ENCODE measurements around the gene ALX4.

The ALX4 gene

DNA sequence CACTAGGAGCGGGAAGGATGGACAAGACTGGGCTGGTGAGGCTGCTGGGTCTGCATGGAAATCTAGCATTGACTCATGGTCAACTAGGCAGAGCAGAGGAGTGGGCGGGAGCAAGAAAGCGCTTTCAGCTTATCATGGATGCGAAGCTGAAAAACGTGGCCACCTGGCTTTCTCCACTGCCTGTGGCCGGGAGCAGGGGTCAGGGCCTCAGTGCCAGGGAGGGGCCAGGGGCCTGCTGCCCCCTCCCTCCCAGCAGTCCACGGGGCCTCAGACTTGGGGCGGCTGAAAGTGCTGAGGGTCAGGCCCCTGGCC is 45.5 kb downstream of the ALX4 start:
- no peak overlapping the region for H3K4me2 ChIP-seq (ENCODE audit: low read length)
- no peak overlapping the region for H3K14ac ChIP-seq (ENCODE audit: low read length)
- no peak overlapping the region for H3K27ac ChIP-seq (ENCODE audit: low read depth, low read length)
- no peak overlapping the region for H3K4ac ChIP-seq (ENCODE audit: low read depth, low read length)
- H3K27me3 ChIP-seq (ENCODE audit: insufficient read depth, low read length), result no peaks in the 10 kb centered on the region
- H3K9me3 ChIP-seq (ENCODE audit: insufficient read depth, low read depth, low read length), result no peaks in the 10 kb centered on the region
- H2AK5ac ChIP-seq (ENCODE audit: low read length), result no peak overlapping the region
- H3K9ac ChIP-seq (ENCODE audit: low read length), result no peak overlapping the region
- no peak overlapping the region for H3K18ac ChIP-seq (ENCODE audit: low read length)
- H2BK5ac ChIP-seq (ENCODE audit: low read depth, low read length, poor library complexity), result no peak overlapping the region
- no peak overlapping the region for H4K8ac ChIP-seq (ENCODE audit: low read depth, low read length)
- no peaks in the 10 kb centered on the region for H3K4me1 ChIP-seq (ENCODE audit: control insufficient read depth in 1 of 2, insufficient read depth in 2 of 2, low read length in 2 of 2)
- WGBS (ENCODE audit: extremely low coverage, insufficient coverage, insufficient read length), result no CpG with 5 or more reads among the region's 8 CpGs
- no peak overlapping the region for H2AFZ ChIP-seq (ENCODE audit: insufficient read depth, low read length, poor library complexity)
- no peaks in the 10 kb centered on the region for H3K79me1 ChIP-seq (ENCODE audit: low read length)
- H2BK120ac ChIP-seq (ENCODE audit: insufficient read depth, low read length, poor library complexity), result no peak overlapping the region
- H3K36me3 ChIP-seq (ENCODE audit: control insufficient read depth in 1 of 2, insufficient read depth in 2 of 2, low read length in 2 of 2), result no peaks in the 10 kb centered on the region
- H3K4me3 ChIP-seq (ENCODE audit: low read depth, low read length), result no peak overlapping the region
- no peak overlapping the region for H3K23ac ChIP-seq (ENCODE audit: low read length)
- no peak overlapping the region for H4K12ac ChIP-seq (ENCODE audit: low read depth, low read length)
- H2BK12ac ChIP-seq (ENCODE audit: low read length), result no peak overlapping the region
- H4K91ac ChIP-seq (ENCODE audit: low read depth, low read length), result no peak overlapping the region
- H3K79me2 ChIP-seq (ENCODE audit: control insufficient read depth, insufficient read depth, low read length, poor library complexity), result no peaks in the 10 kb centered on the region
- DNase-seq, result no peak

DNA sequence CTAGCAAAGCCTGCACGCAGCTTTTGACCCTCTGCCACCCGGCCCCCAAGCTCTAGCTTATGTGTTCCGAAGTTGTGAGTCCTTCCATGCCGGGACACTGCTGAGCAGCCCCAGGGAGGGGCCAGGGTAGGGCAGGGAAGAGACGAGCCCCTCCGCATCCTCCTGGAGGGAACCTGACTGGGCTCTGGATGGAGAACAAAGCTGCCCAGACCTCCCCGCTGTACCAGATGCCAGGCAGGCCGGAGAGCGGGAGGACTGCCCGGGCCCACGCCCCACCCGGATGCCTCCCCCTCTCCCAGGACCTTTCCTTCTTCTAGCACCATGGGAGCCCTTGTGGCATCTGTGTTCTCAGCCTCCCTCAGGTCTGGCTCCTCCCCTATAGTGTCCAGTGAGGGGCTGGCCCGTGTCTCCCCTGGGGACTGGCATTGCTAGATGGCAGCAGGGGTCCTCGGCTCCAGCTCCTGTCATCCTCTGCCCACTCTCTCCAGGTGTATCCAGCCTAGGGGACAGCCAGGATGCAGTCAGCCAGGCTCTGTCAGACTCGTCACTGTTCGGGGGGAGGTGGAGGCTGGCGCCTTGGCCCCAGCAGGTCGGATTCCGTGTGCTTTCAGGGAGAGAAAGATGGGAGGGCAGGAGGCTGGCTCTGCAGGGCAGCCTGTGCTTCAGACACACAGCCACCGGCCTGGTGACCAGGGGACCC is 46.1 kb downstream of the ALX4 start:
- H3K9ac ChIP-seq (ENCODE audit: low read length), result no peak overlapping the region
- H3K27ac ChIP-seq (ENCODE audit: low read depth, low read length), result no peak overlapping the region
- no peaks in the 10 kb centered on the region for H3K4me1 ChIP-seq (ENCODE audit: control insufficient read depth in 1 of 2, insufficient read depth in 2 of 2, low read length in 2 of 2)
- H3K14ac ChIP-seq (ENCODE audit: low read length), result no peak overlapping the region
- no peak overlapping the region for H3K4me2 ChIP-seq (ENCODE audit: low read length)
- H3K9me3 ChIP-seq (ENCODE audit: insufficient read depth, low read depth, low read length), result no peaks in the 10 kb centered on the region
- DNase-seq, result no peak
- no peak overlapping the region for H2BK12ac ChIP-seq (ENCODE audit: low read length)
- no peak overlapping the region for H2BK5ac ChIP-seq (ENCODE audit: low read depth, low read length, poor library complexity)
- no CpG with 5 or more reads among the region's 20 CpGs for WGBS (ENCODE audit: extremely low coverage, insufficient coverage, insufficient read length)
- H3K4ac ChIP-seq (ENCODE audit: low read depth, low read length), result no peak overlapping the region
- no peaks in the 10 kb centered on the region for H3K79me1 ChIP-seq (ENCODE audit: low read length)
- H4K12ac ChIP-seq (ENCODE audit: low read depth, low read length), result no peak overlapping the region
- H3K23ac ChIP-seq (ENCODE audit: low read length), result no peak overlapping the region
- H2AK5ac ChIP-seq (ENCODE audit: low read length), result no peak overlapping the region
- no peak overlapping the region for H2BK120ac ChIP-seq (ENCODE audit: insufficient read depth, low read length, poor library complexity)
- H3K27me3 ChIP-seq (ENCODE audit: insufficient read depth, low read length), result no peaks in the 10 kb centered on the region
- no peak overlapping the region for H3K18ac ChIP-seq (ENCODE audit: low read length)
- no peak overlapping the region for H4K8ac ChIP-seq (ENCODE audit: low read depth, low read length)
- H3K79me2 ChIP-seq (ENCODE audit: control insufficient read depth, insufficient read depth, low read length, poor library complexity), result no peaks in the 10 kb centered on the region
- no peak overlapping the region for H3K4me3 ChIP-seq (ENCODE audit: low read depth, low read length)
- H3K36me3 ChIP-seq (ENCODE audit: control insufficient read depth in 1 of 2, insufficient read depth in 2 of 2, low read length in 2 of 2), result no peaks in the 10 kb centered on the region
- no peak overlapping the region for H2AFZ ChIP-seq (ENCODE audit: insufficient read depth, low read length, poor library complexity)
- H4K91ac ChIP-seq (ENCODE audit: low read depth, low read length), result no peak overlapping the region

DNA sequence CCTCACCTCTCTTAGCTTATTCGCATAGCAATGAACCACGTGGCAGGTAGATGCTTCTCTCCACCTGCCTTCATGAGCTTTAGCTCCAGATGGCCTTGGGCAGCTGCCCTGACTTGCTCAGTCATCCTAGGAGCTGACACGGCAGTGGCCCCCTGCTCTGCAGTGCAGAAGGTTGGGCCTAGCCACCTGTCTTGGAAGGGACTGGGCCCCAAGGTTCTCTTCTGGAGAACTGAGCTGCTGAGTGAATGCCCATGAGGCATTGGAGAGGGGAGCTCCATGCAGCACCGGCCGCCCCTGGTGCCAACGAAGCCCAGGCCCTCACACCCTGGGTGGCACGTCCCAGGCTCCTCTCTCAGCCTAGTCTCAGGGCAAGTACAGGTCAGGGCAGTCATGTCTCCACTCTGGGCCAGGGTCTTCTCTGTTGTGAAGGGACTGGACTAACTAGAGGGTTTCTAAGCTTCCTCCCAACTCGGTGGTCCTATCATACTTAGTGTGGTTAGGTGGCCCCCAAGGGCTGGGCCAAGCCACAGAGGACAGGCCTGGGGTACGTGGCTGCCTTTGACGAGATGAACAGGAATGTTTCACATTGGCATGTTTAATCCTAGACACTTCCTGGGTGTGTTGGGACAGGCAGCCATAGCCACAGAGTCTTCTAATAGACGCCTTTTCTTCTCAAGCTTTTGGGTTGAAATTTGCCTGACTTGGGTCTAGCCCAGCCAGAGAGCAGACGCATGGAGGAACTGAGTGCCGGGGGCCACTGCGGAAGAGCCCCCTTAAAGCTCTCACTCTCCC is 47.9 kb downstream of the ALX4 start:
- no peak for DNase-seq
- Histone ChIP-seq H3K9ac (ENCODE audit: low read length) (no peak overlapping the region), H2BK120ac (ENCODE audit: insufficient read depth, low read length, poor library complexity) (no peak overlapping the region), H2AK5ac (ENCODE audit: low read length) (no peak overlapping the region), H2BK5ac (ENCODE audit: low read depth, low read length, poor library complexity) (no peak overlapping the region), H3K27ac (ENCODE audit: low read depth, low read length) (no peak overlapping the region), H3K4me2 (ENCODE audit: low read length) (no peak overlapping the region), H4K91ac (ENCODE audit: low read depth, low read length) (no peak overlapping the region), H3K23ac (ENCODE audit: low read length) (no peak overlapping the region), H3K4me1 (ENCODE audit: control insufficient read depth in 1 of 2, insufficient read depth in 2 of 2, low read length in 2 of 2) (no peaks in the 10 kb centered on the region), H3K14ac (ENCODE audit: low read length) (no peak overlapping the region), H3K36me3 (ENCODE audit: control insufficient read depth in 1 of 2, insufficient read depth in 2 of 2, low read length in 2 of 2) (no peaks in the 10 kb centered on the region), H3K27me3 (ENCODE audit: insufficient read depth, low read length) (no peaks in the 10 kb centered on the region), H2BK12ac (ENCODE audit: low read length) (no peak overlapping the region), H4K12ac (ENCODE audit: low read depth, low read length) (no peak overlapping the region), H3K18ac (ENCODE audit: low read length) (no peak overlapping the region), H4K8ac (ENCODE audit: low read depth, low read length) (no peak overlapping the region), H3K4me3 (ENCODE audit: low read depth, low read length) (no peak overlapping the region), H3K9me3 (ENCODE audit: insufficient read depth, low read depth, low read length) (no peaks in the 10 kb centered on the region), H3K79me2 (ENCODE audit: control insufficient read depth, insufficient read depth, low read length, poor library complexity) (no peaks in the 10 kb centered on the region), H3K4ac (ENCODE audit: low read depth, low read length) (no peak overlapping the region), H2AFZ (ENCODE audit: insufficient read depth, low read length, poor library complexity) (no peak overlapping the region), H3K79me1 (ENCODE audit: low read length) (no peaks in the 10 kb centered on the region)
- no CpG with 5 or more reads among the region's 14 CpGs for WGBS (ENCODE audit: extremely low coverage, insufficient coverage, insufficient read length)

DNA sequence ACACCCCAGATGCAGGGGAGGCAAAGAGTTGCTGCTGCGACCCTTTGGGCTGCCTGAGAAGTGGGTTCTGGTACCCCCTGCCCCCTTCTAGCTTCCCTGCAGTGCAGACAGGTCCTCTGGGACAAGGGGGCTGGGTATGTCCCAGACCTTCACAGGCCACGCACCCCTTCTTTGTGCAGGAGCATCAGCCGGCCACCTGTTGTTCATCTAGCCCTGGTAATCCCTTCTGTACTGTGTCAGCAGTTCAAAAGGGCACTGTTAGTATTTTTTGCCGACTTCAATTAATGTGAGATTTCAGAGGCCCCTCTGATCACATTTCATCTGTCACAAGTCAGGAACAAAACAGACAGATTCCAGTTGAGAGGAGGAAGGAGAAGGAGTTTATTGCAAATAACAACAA is 49.9 kb downstream of the ALX4 start:
- Histone ChIP-seq H3K4me1 (ENCODE audit: control insufficient read depth in 1 of 2, insufficient read depth in 2 of 2, low read length in 2 of 2) (no peaks in the 10 kb centered on the region), H3K4ac (ENCODE audit: low read depth, low read length) (no peak overlapping the region), H2AK5ac (ENCODE audit: low read length) (no peak overlapping the region), H3K23ac (ENCODE audit: low read length) (no peak overlapping the region), H3K79me1 (ENCODE audit: low read length) (no peaks in the 10 kb centered on the region), H2BK12ac (ENCODE audit: low read length) (no peak overlapping the region), H3K9me3 (ENCODE audit: insufficient read depth, low read depth, low read length) (no peaks in the 10 kb centered on the region), H3K18ac (ENCODE audit: low read length) (no peak overlapping the region), H3K4me2 (ENCODE audit: low read length) (no peak overlapping the region), H3K79me2 (ENCODE audit: control insufficient read depth, insufficient read depth, low read length, poor library complexity) (no peaks in the 10 kb centered on the region), H4K91ac (ENCODE audit: low read depth, low read length) (no peak overlapping the region), H2BK5ac (ENCODE audit: low read depth, low read length, poor library complexity) (no peak overlapping the region), H3K14ac (ENCODE audit: low read length) (no peak overlapping the region), H3K4me3 (ENCODE audit: low read depth, low read length) (peak overlapping the region; percentile 31), H4K8ac (ENCODE audit: low read depth, low read length) (no peak overlapping the region), H4K12ac (ENCODE audit: low read depth, low read length) (no peak overlapping the region), H3K27ac (ENCODE audit: low read depth, low read length) (no peak overlapping the region), H3K9ac (ENCODE audit: low read length) (no peak overlapping the region), H3K27me3 (ENCODE audit: insufficient read depth, low read length) (no peaks in the 10 kb centered on the region), H2BK120ac (ENCODE audit: insufficient read depth, low read length, poor library complexity) (no peak overlapping the region), H3K36me3 (ENCODE audit: control insufficient read depth in 1 of 2, insufficient read depth in 2 of 2, low read length in 2 of 2) (no peaks in the 10 kb centered on the region), H2AFZ (ENCODE audit: insufficient read depth, low read length, poor library complexity) (no peak overlapping the region)
- no peak for DNase-seq
- WGBS (ENCODE audit: extremely low coverage, insufficient coverage, insufficient read length), result no CpG with 5 or more reads among the region's 4 CpGs
